ELR (cell line): Measurements from ENCODE around the gene ZSWIM5.
"Not testable (repeated sequence)": the region's sequence is repeated elsewhere in the genome, so short reads cannot be mapped to it uniquely, and the experiment has no call there.

Source experiments
- DNase-seq: peaks from one replicate; pipeline ENCODE4 v3.0.0-alpha.2; 2015; ENCODE audit warnings: low read depth

Gene ZSWIM5

DNA sequence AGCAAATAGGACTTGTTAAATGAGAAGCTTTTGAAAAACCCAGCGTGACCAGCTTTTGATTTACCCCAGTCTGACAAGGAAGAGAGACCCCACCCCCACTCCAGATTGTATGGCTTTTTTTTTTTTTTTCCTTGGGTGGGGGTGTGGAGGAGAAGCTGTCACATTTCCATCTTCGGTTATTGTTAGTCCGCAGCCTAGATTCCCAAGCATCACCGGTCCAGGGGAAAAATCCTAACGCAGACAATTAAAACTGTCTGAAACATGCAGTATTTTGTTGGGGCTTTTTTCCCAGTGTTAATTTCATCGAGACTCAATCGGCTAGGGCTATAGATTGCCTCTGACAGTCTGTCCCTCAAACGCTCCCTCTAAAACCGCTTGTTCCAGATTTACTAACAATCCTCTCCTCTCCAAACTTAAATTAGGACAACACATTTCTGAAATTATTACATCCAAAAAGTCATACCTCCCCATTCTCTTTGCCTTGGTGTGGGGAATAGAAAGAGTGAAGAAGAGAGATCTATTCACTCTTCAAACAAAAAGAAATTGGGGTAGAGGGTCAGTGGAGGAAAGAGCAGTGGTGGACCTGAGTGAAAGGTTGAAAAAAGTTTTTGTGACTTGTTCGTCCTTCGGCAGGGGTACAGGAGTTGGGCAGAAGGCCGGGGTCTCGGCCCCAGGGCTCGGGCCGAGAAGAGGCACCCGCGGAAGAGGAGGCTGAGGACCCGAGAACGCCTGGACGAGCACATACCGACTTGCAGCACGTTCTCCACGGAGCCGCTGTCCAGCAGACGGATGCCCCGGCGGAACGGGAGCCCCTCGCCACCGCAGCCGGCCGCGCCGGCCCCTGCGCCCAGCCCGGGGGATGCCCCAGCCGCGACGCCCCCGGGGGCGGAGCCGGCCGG lies 1.1 kb downstream of the ZSWIM5 start:
- peak; percentile 67 for DNase-seq

- peak; percentile 35 for DNase-seq
Measured at GRCh38 chr1:45200906-45201500, 5.4 kb downstream of the ZSWIM5 start.

- DNase-seq = no peak
Measured at GRCh38 chr1:45200435-45200834, 6.0 kb downstream of the ZSWIM5 start.

GRCh38 chr1:45198185-45198584 lies 8.2 kb downstream of the ZSWIM5 start:
- no peak for DNase-seq

GRCh38 chr1:45196863-45197262 lies 9.5 kb downstream of the ZSWIM5 start:
- no peak for DNase-seq

- DNase-seq = no peak
Measured at GRCh38 chr1:45191418-45191783, 15.0 kb downstream of the ZSWIM5 start.

- peak; percentile 83 for DNase-seq
Measured at GRCh38 chr1:45187725-45188124, 18.7 kb downstream of the ZSWIM5 start.

DNA sequence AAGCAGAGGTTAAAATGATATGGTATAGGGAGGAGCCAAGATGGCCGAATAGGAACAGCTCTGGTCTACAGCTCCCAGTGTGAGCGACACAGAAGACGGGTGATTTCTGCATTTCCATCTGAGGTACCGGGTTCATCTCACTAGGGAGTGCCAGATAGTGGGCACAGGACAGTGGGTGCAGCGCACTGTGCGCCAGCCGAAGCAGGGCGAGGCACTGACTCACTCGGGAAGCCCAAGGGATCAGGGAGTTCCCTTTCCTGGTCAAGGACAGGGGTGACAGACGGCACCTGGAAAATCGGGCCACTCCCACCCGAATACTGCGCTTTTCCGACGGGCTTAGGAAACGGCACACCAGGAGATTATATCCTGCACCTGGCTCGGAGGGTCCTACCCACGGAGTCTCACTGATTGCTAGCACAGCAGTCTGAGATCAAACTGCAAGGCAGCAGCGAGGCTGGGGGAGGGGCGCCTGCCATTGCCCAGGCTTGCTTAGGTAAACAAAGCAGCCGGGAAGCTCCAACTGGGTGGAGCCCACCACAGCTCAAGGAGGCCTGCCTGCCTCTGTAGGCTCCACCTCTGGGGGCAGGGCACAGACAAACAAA lies 26.4 kb downstream of the ZSWIM5 start:
- not testable (repeated sequence) for DNase-seq

DNA sequence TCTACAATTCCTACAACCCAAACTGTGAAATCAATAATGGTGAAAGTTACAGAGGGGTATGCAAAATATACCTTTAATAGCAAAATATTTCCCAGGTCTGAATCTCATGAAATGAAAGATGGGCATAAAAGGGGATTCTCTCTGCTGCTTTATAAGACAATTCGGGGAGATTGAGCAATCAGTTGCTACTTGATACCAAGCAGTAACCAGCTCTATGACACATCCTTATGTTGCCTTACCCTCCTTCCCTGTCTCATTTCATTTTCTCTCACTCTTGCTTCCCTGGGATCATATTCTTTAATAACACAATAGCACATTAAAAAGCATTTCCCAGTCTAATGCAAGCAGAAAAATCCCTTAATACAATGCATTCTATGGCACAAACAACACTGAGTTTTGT lies 29.0 kb downstream of the ZSWIM5 start:
- DNase-seq = peak; percentile 41

GRCh38 chr1:45172764-45173163 lies 33.6 kb downstream of the ZSWIM5 start:
- DNase-seq = no peak

DNA sequence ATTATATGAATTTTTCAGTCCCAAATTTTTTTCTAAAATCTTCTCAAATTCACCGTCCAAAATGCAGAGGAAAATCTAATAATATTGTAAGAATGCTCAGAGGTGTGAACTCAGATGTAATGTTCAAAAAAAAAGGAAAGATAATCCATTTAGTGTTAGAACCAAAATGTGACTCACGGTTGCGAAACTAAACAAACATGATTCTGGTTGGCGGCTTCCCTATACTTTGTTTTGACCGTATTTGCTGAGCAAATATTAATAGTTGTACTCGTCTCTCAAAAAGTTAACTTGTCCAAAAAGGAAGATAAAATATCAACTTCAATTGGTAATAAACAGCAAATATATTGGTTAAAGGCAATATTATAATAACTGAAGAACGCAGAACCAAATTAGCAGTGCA lies 34.4 kb downstream of the ZSWIM5 start:
- peak; percentile 18 for DNase-seq

GRCh38 chr1:45171575-45171974 lies 34.8 kb downstream of the ZSWIM5 start:
- no peak for DNase-seq

- DNase-seq = no peak
Measured at GRCh38 chr1:45170151-45170742, 36.2 kb downstream of the ZSWIM5 start.

DNA sequence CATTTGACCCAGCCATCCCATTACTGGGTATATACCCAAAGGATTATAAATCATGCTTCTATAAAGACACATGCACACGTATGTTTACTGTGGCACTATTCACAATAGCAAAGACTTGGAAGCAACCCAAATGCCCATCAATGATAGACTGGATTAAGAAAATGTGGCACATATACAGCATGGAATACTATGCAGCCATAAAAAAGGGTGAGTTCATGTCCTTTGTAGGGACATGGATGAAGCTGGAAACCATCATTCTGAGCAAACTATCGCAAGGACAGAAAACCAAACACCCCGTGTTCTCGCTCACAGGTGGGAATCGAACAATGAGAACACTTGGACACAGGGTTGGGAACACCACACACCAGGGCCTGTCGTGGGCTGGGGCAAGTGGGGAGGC lies 38.5 kb downstream of the ZSWIM5 start:
- not testable (repeated sequence) for DNase-seq

DNA sequence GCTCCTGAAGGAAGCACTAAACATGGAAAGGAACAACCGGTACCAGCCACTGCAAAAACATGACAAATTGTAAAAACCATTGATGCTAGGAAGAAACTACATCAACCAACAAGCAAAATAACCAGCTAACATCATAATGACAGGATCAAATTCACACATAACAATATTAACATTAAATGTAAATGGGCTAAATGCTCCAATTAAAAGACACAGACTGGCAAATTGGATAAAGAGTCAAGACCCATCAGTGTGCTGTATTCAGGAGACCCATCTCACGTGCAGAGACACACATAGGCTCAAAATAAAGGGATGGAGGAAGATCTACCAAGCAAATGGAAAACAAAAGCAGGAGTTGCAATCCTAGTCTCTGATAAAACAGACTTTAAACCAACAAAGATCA lies 42.1 kb downstream of the ZSWIM5 start:
- not testable (repeated sequence) for DNase-seq

GRCh38 chr1:45163111-45163510 lies 43.3 kb downstream of the ZSWIM5 start:
- DNase-seq = not testable (repeated sequence)

DNA sequence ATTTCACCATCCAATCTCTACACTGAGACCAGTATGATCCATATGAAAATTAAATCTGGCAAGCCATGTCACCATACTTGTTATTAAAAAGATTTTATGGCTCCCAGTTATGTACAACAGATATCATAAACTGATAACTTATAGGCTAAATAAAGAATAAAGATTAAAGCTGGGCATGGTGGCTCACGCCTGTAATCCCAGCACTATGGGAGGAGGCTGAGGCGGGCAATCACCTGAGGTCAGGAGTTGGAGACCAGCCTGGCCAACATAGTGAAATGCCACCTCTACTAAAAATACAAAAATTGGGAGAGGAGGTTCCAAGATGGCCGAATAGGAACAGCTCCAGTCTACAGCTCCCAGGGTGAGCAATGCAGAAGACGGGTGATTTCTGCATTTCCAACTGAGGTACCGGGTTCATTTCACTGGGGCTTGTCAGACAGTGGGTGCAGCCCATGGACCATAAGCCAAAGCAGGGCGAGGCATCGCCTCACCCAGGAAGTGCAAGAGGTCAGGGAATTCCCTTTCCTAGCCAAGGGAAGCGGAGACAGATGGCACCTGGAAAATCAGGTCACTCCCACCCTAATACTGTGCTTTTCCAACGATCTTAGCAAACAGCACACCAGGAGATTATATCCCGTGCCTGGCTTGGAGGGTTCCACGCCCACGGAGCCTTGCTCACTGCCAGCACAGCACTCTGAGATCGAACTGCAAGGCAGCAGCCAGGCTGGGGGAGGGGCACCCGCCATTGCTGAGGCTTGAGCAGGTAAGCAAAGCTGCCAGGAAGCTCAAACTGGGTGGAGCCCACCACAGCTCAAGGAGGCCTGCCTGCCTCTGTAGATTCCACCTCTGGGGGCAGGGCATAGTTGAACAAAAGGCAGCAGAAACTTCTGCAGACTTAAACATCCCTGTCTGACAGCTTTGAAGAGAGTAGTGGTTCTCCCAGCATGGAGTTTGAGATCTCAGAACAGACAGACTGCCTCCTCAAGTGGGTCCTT lies 44.1 kb downstream of the ZSWIM5 start:
- DNase-seq = not testable (repeated sequence)

GRCh38 chr1:45155957-45156356 lies 50.4 kb downstream of the ZSWIM5 start:
- DNase-seq = no peak

DNA sequence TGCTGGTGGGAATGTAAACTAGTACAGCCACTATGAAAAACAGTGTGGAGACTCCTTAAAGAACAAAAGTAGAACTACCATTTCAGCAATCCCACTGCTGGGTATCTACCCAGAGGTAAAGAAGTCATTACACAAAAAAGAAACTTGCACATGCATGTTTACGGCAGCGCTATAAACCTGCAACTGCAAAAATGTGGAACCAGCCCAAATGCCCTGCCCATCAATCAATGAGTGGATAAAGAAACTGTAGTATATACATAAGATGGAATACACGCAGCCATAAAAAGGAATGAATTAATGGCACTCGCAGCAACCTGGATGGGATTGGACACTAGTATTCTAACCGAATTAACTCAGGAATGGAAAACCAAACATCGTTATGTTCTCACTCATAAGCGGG lies 51.0 kb downstream of the ZSWIM5 start:
- no peak for DNase-seq

GRCh38 chr1:45152126-45152525 lies 54.3 kb downstream of the ZSWIM5 start:
- DNase-seq = no peak

DNA sequence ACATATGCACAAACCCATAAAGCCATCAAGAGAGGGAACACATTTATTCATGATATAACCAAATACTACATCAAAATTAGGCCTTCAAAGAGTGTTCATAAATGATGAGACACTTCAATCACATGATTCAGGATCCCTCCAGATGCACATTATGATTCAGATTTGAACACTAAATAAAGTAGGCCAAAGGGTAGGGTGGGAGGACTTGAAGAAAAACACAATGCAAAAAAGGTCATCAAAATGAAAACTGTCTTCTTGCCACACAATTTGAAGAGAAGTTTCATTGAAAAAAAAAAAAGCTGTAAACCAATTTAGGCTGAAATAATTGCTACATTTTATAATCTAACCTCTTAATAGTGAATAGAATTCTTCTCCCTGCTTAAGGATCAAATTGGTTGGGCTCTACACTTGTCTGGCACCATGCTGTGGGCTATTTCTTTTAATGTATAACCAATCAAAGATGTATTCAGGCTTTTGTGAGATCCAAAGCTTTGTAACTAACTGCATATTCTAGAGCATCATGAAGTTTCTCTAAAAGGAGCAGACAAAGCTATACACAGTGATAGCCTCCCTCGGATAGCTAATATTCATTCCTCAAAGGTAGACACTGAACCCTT lies 58.1 kb downstream of the ZSWIM5 start:
- DNase-seq = peak; percentile 14
